ENCODE measurements around the gene HOXB2. TPM values are rescaled to one million over a fixed set of nuclear protein-coding genes. Genes with fewer than 3 reads are reported as not detected.

Gene HOXB2
- total and polyA plus RNA-seq, 2 donors (not counting 1 experiment from before 2014, with no cell fraction given) = 6.1 to 9.2 TPM

- POLR2A ChIA-PET = no interaction called here
- CTCF ChIA-PET = no interaction called here
- Mint-ChIP-seq H3K4me3 (no peak overlapping the region), H3K27me3 (peaks cover 51% of the 10 kb centered on the region), H3K27ac (no peak overlapping the region), H3K4me1 (no peaks in the 10 kb centered on the region), H3K9me3 (ENCODE audit: insufficient read depth) (no peaks in the 10 kb centered on the region)
- TF ChIP-seq CTCF (IDR thresholded peaks at IDR 0.05) = no peak
- TF ChIP-seq EZH2 (IDR thresholded peaks at IDR 0.05; ENCODE audit: borderline replicate concordance, insufficient read depth, low read depth, low read length, poor library complexity, severe bottlenecking) = no peak
- intact Hi-C loops (cut with micrococcal nuclease) = loop anchor here (10.0 kb wide), 1 partner anchor 46 kb away; the partner anchor contains the start of gene HOXB2
- Histone ChIP-seq H3K27ac (ENCODE audit: low read length in 2 of 2) (no peak overlapping the region), H3K4me2 (replicated peaks; ENCODE audit: low read depth, low read length, poor library complexity, severe bottlenecking) (no peak overlapping the region), H3K27me3 (replicated peaks in 1 of 4; ENCODE audit: control extremely low read depth in 1 of 4, control insufficient read depth in 3 of 4, insufficient read depth in 4 of 4, low read length in 3 of 4) (peaks cover 0 to 17% (median 7%) of the 10 kb centered on the region in 4 experiments), H3K4me3 (ENCODE audit: control extremely low read depth in 1 of 5, extremely low read depth in 1 of 5, insufficient read depth in 1 of 5, low read depth in 2 of 5, low read length in 4 of 5) (no peak overlapping the region), H3K36me3 (replicated peaks in 1 of 2; ENCODE audit: control extremely low read depth in 1 of 2, control insufficient read depth in 1 of 2, extremely low read depth in 1 of 2, insufficient read depth in 2 of 2, low read length in 1 of 2) (no peaks in the 10 kb centered on the region), H3K79me2 (ENCODE audit: control insufficient read depth, insufficient read depth, low read length) (no peaks in the 10 kb centered on the region), H3K4me1 (ENCODE audit: control insufficient read depth in 2 of 2, insufficient read depth in 2 of 2, low read length in 2 of 2) (no peaks in the 10 kb centered on the region), H3K9me3 (ENCODE audit: control extremely low read depth in 1 of 3, control insufficient read depth in 2 of 3, insufficient read depth in 1 of 3, low read length in 2 of 3) (no peaks in the 10 kb centered on the region), H2AFZ (ENCODE audit: insufficient read depth, low read depth, low read length, poor library complexity, severe bottlenecking) (no peak overlapping the region), H3K9ac (ENCODE audit: low read length) (no peak overlapping the region), H4K20me1 (ENCODE audit: control insufficient read depth, insufficient read depth, low read length, poor library complexity, severe bottlenecking) (no peaks in the 10 kb centered on the region)
- no peak for ATAC-seq (ENCODE audit: low read depth)
- no peak for DNase-seq
- WGBS (ENCODE audit: insufficient coverage) = 97% methylated on average over 5 of the region's 6 CpGs
Measured at GRCh38 chr17:48498164-48498850, 46.6 kb downstream of the HOXB2 start.

GRCh38 chr17:48497103-48497502, 47.8 kb downstream of the HOXB2 start:
- H3K27me3 ChIP-seq (replicated peaks in 1 of 4; ENCODE audit: control extremely low read depth in 1 of 4, control insufficient read depth in 3 of 4, insufficient read depth in 4 of 4, low read length in 3 of 4) = peaks cover 0 to 26% (median 12%) of the 10 kb centered on the region in 4 experiments
- H2AFZ ChIP-seq (ENCODE audit: insufficient read depth, low read depth, low read length, poor library complexity, severe bottlenecking) = no peak overlapping the region
- intact Hi-C loops (cut with micrococcal nuclease) = loop anchor here (10.0 kb wide), 1 partner anchor 48 kb away; the partner anchor contains the start of gene HOXB2
- H3K27ac ChIP-seq (ENCODE audit: low read length in 2 of 2) = no peak overlapping the region
- H3K9me3 ChIP-seq (ENCODE audit: control extremely low read depth in 1 of 3, control insufficient read depth in 2 of 3, insufficient read depth in 1 of 3, low read length in 2 of 3) = peaks cover 0 to 4% (median 0%) of the 10 kb centered on the region in 3 donors
- no peak overlapping the region for H3K9ac ChIP-seq (ENCODE audit: low read length)
- no peak for DNase-seq
- ATAC-seq (ENCODE audit: low read depth) = no peak
- no peak overlapping the region for H3K4me3 Mint-ChIP-seq
- peaks cover 9% of the 10 kb centered on the region for H3K4me1 Mint-ChIP-seq
- WGBS (ENCODE audit: insufficient coverage) = no CpG with 5 or more reads among the region's 2 CpGs
- no peak overlapping the region for H3K4me3 ChIP-seq (ENCODE audit: control extremely low read depth in 1 of 5, extremely low read depth in 1 of 5, insufficient read depth in 1 of 5, low read depth in 2 of 5, low read length in 4 of 5)
- TF ChIP-seq EZH2 (IDR thresholded peaks at IDR 0.05; ENCODE audit: borderline replicate concordance, insufficient read depth, low read depth, low read length, poor library complexity, severe bottlenecking) = no peak
- TF ChIP-seq CTCF (IDR thresholded peaks at IDR 0.05) = no peak
- no peaks in the 10 kb centered on the region for H3K36me3 ChIP-seq (replicated peaks in 1 of 2; ENCODE audit: control extremely low read depth in 1 of 2, control insufficient read depth in 1 of 2, extremely low read depth in 1 of 2, insufficient read depth in 2 of 2, low read length in 1 of 2)
- no peaks in the 10 kb centered on the region for H3K79me2 ChIP-seq (ENCODE audit: control insufficient read depth, insufficient read depth, low read length)
- no peaks in the 10 kb centered on the region for H4K20me1 ChIP-seq (ENCODE audit: control insufficient read depth, insufficient read depth, low read length, poor library complexity, severe bottlenecking)
- no peak overlapping the region for H3K27ac Mint-ChIP-seq
- peaks cover 41% of the 10 kb centered on the region for H3K27me3 Mint-ChIP-seq
- no peaks in the 10 kb centered on the region for H3K9me3 Mint-ChIP-seq (ENCODE audit: insufficient read depth)
- ChIA-PET POLR2A (no interaction called here), CTCF (interaction anchor here (1.4 kb wide), 1 partner anchor 16 kb away, joined by 4 read pairs; no protein-coding TSS in a partner anchor)
- no peak overlapping the region for H3K4me2 ChIP-seq (replicated peaks; ENCODE audit: low read depth, low read length, poor library complexity, severe bottlenecking)
- peaks cover 11 to 12% of the 10 kb centered on the region in 2 donors for H3K4me1 ChIP-seq (ENCODE audit: control insufficient read depth in 2 of 2, insufficient read depth in 2 of 2, low read length in 2 of 2)
